OCI-LY3 (cell line): Measurements from ENCODE around the gene ZBTB32.

Experiments used
- EZH2phosphoT487 ChIP-seq: fragments of 200-600 bp; shearing (Covaris generic); IDR thresholded peaks from 2 replicates; pipeline ENCODE4 v1.6.1; 2018; ENCODE audit warnings: antibody characterized with exemption, mixed run types, low read depth
- TF ChIP-seq, protein P1 (sequence below): fragments of 200-600, 300-600 bp; sonication (generic); IDR thresholded peaks from 2 replicates; pipeline ENCODE4 v1.5.1; 2014; ENCODE audit warnings: antibody characterized with exemption, low read length, low read depth

DNA sequence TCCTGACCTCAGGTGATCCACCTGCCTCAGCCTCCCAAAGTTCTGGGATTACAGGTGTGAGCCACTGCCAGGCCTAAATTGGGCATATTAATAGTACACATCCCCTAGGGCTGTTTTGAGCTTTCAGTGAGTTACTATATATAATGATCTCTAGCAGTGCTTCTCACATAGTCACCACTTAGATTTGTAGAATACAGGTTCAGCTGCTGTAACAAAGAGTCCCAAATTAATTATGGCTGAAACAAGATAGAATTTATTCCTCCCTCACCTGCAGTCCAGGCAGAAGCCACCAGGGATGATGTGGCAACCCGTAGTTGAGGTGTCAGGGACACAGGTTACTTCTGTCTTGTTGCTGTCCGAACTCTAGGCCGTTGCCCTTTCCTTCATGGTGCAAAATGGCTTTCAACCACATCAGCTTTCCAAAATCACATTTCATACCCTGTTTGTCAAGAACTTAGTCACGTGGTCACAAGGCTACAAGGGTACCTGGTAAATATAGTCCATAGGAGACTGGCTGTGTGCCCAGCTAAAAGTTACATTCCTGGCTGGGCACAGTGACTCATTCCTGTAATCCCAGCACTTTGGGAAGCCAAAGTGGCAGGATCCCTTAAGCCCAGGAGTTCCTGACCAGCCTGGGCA, 56.5 kb downstream of the ZBTB32 start:
- TF ChIP-seq, protein P1, sequence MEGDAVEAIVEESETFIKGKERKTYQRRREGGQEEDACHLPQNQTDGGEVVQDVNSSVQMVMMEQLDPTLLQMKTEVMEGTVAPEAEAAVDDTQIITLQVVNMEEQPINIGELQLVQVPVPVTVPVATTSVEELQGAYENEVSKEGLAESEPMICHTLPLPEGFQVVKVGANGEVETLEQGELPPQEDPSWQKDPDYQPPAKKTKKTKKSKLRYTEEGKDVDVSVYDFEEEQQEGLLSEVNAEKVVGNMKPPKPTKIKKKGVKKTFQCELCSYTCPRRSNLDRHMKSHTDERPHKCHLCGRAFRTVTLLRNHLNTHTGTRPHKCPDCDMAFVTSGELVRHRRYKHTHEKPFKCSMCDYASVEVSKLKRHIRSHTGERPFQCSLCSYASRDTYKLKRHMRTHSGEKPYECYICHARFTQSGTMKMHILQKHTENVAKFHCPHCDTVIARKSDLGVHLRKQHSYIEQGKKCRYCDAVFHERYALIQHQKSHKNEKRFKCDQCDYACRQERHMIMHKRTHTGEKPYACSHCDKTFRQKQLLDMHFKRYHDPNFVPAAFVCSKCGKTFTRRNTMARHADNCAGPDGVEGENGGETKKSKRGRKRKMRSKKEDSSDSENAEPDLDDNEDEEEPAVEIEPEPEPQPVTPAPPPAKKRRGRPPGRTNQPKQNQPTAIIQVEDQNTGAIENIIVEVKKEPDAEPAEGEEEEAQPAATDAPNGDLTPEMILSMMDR = no peak
- TF ChIP-seq EZH2phosphoT487 = no peak
